ENCODE measurements around the gene LMAN2L.
A peak's percentile ranks its signal among the peaks of the same experiment; 100 is the strongest.

Gene LMAN2L

DNA sequence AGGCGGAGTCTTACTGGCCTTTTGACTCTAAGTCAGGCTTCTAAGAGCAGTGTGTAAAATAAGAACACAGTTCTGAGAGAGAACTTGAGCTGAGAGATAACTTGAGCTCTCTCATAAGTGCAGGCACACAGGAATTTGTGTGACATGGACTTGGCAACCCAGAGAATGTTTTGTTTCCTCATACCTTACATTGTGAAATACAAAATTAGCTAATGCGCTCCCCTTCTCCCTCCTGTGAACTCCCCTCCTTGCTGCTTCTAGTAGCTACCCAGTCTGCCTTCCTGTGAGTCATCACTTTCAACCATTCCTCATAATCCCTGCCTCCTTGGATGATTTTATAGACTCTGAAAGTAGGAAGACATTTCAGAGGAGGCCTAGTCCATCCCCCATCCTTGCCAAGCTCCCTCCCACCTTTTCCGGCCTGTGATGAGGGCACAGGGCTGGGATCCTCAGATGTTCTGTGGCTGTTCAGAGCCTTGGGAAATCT lies 74.7 kb downstream of the LMAN2L start:
- POLR2A ChIA-PET = interaction anchor here (1.3 to 1.6 kb wide), 3 partner anchors 27 to 107 kb away, joined by 4 to 13 read pairs (median 5); partner anchors contain the start of genes CNNM4 and KANSL3
- TF ChIP-seq, protein P1, sequence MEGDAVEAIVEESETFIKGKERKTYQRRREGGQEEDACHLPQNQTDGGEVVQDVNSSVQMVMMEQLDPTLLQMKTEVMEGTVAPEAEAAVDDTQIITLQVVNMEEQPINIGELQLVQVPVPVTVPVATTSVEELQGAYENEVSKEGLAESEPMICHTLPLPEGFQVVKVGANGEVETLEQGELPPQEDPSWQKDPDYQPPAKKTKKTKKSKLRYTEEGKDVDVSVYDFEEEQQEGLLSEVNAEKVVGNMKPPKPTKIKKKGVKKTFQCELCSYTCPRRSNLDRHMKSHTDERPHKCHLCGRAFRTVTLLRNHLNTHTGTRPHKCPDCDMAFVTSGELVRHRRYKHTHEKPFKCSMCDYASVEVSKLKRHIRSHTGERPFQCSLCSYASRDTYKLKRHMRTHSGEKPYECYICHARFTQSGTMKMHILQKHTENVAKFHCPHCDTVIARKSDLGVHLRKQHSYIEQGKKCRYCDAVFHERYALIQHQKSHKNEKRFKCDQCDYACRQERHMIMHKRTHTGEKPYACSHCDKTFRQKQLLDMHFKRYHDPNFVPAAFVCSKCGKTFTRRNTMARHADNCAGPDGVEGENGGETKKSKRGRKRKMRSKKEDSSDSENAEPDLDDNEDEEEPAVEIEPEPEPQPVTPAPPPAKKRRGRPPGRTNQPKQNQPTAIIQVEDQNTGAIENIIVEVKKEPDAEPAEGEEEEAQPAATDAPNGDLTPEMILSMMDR (IDR thresholded peaks at IDR 0.05; ENCODE audit: insufficient read depth, low read length, missing control alignments) = no peak
- no peak overlapping the region for H3K4me3 ChIP-seq (ENCODE audit: low read depth, low read length)
- CTCF ChIA-PET = interaction anchor here (0.8 to 1.3 kb wide), 7 partner anchors 10 to 203 kb away, joined by 3 to 6 read pairs (median 3); no protein-coding TSS in a partner anchor
- peak; percentile 98 for DNase-seq (ENCODE audit: low read depth, low spot score)

DNA sequence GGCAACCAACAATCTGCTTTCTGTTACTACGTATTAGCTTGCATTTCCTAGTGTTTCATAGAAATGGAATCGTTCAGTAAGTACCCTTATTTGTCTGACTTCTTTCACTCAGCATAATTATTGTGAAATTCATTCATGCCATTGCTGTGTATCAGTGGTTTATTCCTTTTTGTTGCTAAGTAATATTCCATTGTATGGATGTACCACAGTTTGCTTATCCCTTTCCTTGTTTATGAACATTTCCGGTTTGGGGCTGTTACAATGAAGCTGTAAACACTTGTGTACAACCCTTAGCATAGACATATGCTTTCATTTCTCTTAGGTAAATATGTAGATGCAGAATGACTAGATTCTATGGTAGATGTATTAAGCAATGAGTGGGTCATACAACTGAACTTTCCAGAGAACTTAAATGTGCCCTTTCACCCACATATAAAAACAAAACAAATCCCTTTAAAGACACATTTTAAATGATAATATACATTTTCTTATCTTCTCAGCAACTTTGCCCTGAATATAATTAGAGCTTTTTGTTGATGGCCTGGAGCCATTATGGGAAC lies 75.4 kb downstream of the LMAN2L start:
- POLR2A ChIA-PET = interaction anchor here (1.3 to 1.6 kb wide), 3 partner anchors 27 to 107 kb away, joined by 4 to 13 read pairs (median 5); partner anchors contain the start of genes CNNM4 and KANSL3

DNA sequence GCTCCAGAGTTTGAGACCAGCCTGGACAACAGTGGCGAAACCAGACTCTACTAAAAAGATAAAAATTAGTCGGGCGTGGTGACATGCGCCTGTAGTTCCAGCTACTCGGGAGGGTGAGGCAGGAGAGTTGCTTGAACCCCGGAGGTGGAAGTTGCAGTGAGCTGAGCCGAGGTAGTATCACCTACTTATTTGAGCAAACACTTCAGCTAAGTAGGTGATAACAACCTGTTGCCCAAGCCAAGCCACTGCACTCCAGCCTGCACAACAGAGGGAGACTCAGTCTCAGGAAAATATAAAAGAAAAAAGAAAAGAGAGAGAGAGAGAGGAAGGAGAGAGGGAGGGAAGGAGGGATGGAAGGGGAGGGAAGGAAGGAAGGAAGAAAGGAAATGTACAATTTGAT lies 76.0 kb downstream of the LMAN2L start:
- no peak overlapping the region for H3K4me3 ChIP-seq (ENCODE audit: low read depth, low read length)
- no peak for DNase-seq (ENCODE audit: low read depth, low spot score)
- POLR2A ChIA-PET = no interaction called here
- TF ChIP-seq, protein P1 (IDR thresholded peaks at IDR 0.05; ENCODE audit: insufficient read depth, low read length, missing control alignments) = no peak
- CTCF ChIA-PET = interaction anchor here (1.1 to 1.3 kb wide), 2 partner anchors 31 to 155 kb away, joined by 3 read pairs; no protein-coding TSS in a partner anchor

More for the DNA sequence above, 75.4 kb downstream of the LMAN2L start:
- no peak for DNase-seq (ENCODE audit: low read depth, low spot score)
- TF ChIP-seq, protein P1 (IDR thresholded peaks at IDR 0.05; ENCODE audit: insufficient read depth, low read length, missing control alignments) = no peak
- CTCF ChIA-PET = interaction anchor here (0.8 to 1.3 kb wide), 8 partner anchors 9 to 204 kb away, joined by 3 to 6 read pairs (median 3); no protein-coding TSS in a partner anchor
- no peak overlapping the region for H3K4me3 ChIP-seq (ENCODE audit: low read depth, low read length)

DNA sequence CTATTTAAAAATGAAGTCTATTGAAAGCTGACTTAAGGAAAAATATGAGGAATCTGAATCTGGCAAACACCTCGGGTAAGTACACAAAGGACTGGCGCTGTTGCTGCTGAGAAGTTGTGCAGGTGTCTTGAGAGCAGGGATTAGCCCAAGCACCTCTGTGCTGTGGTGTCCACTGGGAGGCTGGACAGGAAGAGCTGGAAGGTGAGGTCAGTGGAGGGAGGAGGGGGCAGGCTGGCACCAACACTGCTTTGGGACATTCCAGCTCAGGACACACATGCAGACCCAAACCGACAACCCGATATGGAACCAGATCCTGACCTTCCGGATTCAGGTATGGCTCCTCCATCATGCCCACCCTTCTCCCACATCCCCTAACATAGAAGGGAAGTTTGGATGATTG lies 76.7 kb downstream of the LMAN2L start:
- no peak overlapping the region for H3K4me3 ChIP-seq (ENCODE audit: low read depth, low read length)
- ChIA-PET CTCF (interaction anchor here (1.3 kb wide), 1 partner anchor 154 kb away, joined by 3 read pairs; no protein-coding TSS in a partner anchor), POLR2A (no interaction called here)
- DNase-seq (ENCODE audit: low read depth, low spot score) = no peak
- TF ChIP-seq, protein P1 (IDR thresholded peaks at IDR 0.05; ENCODE audit: insufficient read depth, low read length, missing control alignments) = no peak

DNA sequence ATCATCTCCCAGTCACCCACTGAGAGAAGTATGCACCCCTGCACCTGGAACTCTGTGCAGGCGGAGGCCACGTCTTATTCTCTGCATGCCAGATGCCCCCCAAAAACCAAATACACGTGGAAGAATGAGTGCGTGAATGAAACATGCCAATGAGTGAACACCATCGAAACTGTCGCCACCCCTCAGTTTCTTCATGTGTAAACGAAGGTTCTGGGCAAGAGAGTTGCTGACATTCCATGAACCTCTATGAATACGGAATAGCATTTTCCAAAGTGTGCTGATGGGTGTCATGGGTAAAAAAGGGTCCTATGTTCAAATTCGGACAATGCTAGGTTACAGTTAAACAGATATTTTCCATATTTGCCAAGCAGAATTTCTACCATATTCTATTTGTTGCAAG lies 77.5 kb downstream of the LMAN2L start:
- TF ChIP-seq, protein P1 (IDR thresholded peaks at IDR 0.05; ENCODE audit: insufficient read depth, low read length, missing control alignments) = no peak
- no peak overlapping the region for H3K4me3 ChIP-seq (ENCODE audit: low read depth, low read length)
- POLR2A ChIA-PET = no interaction called here
- CTCF ChIA-PET = no interaction called here
- no peak for DNase-seq (ENCODE audit: low read depth, low spot score)

DNA sequence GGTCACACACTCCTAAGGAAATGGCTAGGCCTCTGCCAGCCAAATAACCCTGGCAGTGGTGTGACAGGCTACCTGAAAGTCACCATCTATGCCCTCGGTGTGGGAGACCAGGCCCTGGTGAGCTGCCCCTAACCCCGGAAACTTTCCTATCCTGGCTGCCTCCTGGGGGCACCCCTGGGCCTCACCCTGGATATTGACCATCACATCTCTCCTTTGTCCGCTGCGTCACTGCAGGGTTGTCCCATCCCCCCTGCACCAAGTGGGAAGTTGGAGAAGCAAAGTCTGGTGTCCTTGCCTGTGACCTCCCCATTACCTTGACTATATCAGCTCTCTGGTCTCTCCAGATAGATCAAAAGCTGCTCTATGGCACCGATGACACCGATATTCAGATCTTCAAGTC lies 78.5 kb downstream of the LMAN2L start:
- TF ChIP-seq, protein P1 (IDR thresholded peaks at IDR 0.05; ENCODE audit: insufficient read depth, low read length, missing control alignments) = no peak
- POLR2A ChIA-PET = no interaction called here
- CTCF ChIA-PET = no interaction called here
- DNase-seq (ENCODE audit: low read depth, low spot score) = no peak
- H3K4me3 ChIP-seq (ENCODE audit: low read depth, low read length) = no peak overlapping the region
